DMS79 treated with DMSO at 0.1 percent for 48 hours (cell line): ENCODE data around the gene PLAC8L1.

Experiments
- DNase-seq: peaks from one replicate; lab custom pipeline; 2025; lab: John Stamatoyannopoulos, UW

PLAC8L1 gene

DNA sequence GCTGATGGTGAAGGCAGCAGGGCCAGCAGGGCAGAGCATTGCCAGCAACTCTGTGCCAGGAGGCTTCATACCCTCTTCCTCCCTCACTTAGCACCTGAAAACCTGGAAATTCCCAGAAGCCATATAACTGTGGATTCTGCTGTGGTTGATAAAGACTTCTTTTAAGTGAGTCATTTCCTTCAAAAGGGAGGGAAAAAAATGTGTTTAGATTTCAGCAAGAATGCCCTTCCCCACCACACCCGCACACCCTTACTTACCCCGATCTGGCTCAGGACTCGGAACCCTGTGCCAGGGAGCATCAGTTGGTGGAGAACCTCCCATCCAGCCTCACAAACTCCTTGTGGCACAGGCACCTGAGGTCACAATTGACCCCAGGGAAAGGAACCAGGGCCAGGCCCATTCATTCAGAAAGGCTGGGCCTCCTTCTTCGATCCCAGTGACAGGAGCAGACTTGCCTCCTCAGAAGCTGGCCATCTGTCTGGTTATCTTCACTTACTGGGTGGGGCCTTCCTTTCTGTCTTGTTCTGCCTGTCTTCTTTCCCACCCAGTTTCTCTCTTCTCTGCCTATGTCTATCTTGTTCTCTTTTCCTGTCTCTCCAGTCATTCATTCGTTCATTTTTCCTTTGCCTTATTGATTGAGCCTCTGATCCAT is 62.6 kb downstream of the PLAC8L1 start:
- DNase-seq: no peak

DNA sequence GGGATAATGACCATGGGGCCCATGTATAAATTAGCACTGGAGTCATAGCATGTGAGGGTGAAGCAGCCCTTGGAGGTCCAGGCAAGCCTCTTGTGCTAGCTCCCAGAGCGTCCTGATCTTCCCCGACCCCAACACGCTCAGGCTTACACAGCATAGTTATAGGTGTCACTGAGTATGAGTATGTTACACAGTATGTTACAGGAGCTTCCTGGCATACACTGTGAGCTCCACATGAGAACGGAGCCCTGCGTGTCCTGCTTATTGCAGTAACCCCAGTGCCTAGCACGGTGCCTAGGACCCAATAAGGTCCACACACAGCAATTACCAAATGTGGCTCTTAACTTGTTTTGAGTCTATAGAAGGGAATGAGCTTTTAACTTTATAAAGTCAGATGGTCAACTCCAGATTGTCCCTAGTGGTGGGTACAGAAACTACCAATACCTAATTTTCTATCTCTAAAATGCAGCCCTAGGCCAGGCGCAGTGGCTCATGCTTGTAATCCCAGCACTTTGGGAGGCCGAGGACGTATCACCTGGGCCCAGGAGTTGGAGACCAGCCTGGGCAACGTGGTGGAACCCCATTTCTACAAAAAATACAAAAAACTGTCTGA is 64.1 kb downstream of the PLAC8L1 start:
- DNase-seq: no peak

DNA sequence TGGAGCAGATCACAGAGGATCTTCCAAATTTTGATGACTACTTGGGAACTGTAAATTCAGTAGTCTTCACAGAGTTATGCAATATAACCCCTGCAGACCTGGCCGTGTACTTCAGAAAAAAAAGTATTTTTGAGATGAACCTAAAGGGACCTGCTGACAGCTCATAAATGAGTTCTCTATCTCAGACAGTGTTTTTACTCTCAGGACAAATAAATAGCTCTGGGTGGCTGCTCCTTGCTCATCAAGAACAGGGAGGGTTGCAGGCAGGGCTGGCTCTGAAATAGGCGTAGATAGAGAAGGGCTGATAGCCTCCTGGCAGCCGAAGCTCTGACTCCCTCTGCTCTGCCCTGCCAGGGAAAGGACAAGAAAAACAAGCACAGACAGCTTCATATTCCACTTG is 64.8 kb downstream of the PLAC8L1 start:
- DNase-seq: no peak

DNA sequence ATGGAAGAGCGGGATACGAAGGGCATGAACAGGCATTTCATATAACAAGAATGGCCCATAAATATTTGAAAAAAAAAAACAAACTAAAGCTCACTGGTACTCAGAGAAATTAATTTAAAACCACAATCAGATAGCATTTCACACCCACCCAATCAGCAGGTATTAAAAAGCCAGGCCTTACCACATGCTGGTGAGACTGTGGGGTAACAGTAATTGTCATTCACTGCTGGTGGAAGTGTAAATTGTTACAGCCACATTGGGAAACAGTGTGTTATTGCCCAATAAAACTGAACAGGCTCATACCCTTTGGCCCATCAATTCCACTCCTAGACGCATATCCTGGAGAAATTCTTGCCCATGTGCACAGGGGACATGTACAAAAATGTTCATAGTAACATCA is 66.0 kb downstream of the PLAC8L1 start:
- no peak for DNase-seq

DNA sequence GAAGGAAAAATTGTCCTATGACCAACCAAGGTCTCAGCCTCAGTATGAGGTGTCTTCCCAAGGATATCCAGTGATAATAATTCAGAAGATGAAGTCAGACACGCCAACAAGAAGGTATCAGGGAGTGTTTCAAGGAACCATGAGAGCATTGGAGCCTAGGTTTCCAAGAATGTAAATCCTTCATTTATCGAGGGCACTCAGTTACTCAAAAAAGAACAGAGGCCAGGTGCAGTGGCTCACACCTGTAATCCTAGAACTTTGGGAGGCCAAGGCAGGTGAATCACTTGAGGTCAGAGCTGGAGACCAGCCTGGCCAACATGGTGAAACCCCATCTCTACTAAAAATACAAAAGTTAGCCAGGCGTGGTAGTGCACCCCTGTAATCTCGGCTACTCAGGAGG is 70.8 kb downstream of the PLAC8L1 start:
- no peak for DNase-seq
